PC-3 (cell line): Measurements from ENCODE around the gene IP6K1. TPM values are rescaled to one million over a fixed set of nuclear protein-coding genes. Genes with fewer than 3 reads are reported as not detected.

Experiments
- ATAC-seq: fragments of 200-7000 bp; cut with Tn5 transposase; 2 replicates; pipeline ENCODE4 v1.9.1; 2020; ENCODE audit warnings: mild to moderate bottlenecking, moderate library complexity
- BruUV-seq: library from RNA; stranded (reverse); fragments of 400-500 nt; replicated peaks from 2 replicates; lab custom pipeline; 2021; lab: Mats Ljungman, UMichigan
- CTCF ChIA-PET: fragments of 300-600 bp; sonication (Branson Sonifier 250); formaldehyde crosslinking; loops from one replicate; lab custom pipeline; 2022; ENCODE audit warnings: antibody characterized with exemption; lab: Charles Lee
- POLR2A ChIA-PET: fragments of 300-600 bp; sonication (Branson Sonifier 250); formaldehyde crosslinking; loops from one replicate; lab custom pipeline; 2022; ENCODE audit warnings: antibody characterized with exemption; ENCODE audit not compliant: unreplicated experiment; lab: Charles Lee
- DNase-seq: peaks from one replicate; pipeline ENCODE4 v3.0.0-alpha.2; 2015
- H2AFZ ChIP-seq: fragments of 300-600 bp; sonication (generic); 2 replicates; pipeline ENCODE4 v1.6.0; 2016; ENCODE audit warnings: antibody characterized with exemption, low read length
- H3F3A ChIP-seq: fragments of 300-600 bp; sonication (generic); one replicate; pipeline ENCODE4 v1.6.0; 2017; ENCODE audit warnings: antibody characterized with exemption, low read length, control low read depth, mild to moderate bottlenecking; ENCODE audit not compliant: unreplicated experiment
- H3K27ac ChIP-seq: fragments of 300-600 bp; sonication (generic); 2 replicates; pipeline ENCODE4 v1.5.1; 2016; ENCODE audit warnings: mild to moderate bottlenecking, low read length
- H3K27me3 ChIP-seq: fragments of 300-600 bp; sonication (generic); 2 replicates; pipeline ENCODE4 v1.6.1; 2016; ENCODE audit warnings: low read length, mixed read lengths
- H3K36me3 ChIP-seq: fragments of 300-600 bp; sonication (generic); 2 replicates; pipeline ENCODE4 v1.6.1; 2016; ENCODE audit warnings: low read depth, mixed run types, low read length, mixed read lengths
- H3K4me1 ChIP-seq: fragments of 300-600 bp; sonication (generic); 2 replicates; pipeline ENCODE4 v1.5.1; 2016; ENCODE audit warnings: low read length; ENCODE audit not compliant: insufficient read depth
- H3K4me2 ChIP-seq: fragments of 300-600 bp; sonication (generic); 2 replicates; pipeline ENCODE4 v1.6.0; 2016; ENCODE audit warnings: low read length
- H3K4me3 ChIP-seq: fragments of 300-600 bp; sonication (generic); 2 replicates; pipeline ENCODE4 v1.5.1; 2016; ENCODE audit warnings: mild to moderate bottlenecking, low read length, mixed read lengths
- H3K79me2 ChIP-seq: fragments of 300-600 bp; sonication (generic); 2 replicates; pipeline ENCODE4 v1.6.1; 2017; ENCODE audit warnings: low read length, mixed read lengths
- H3K9ac ChIP-seq: fragments of 300-600 bp; sonication (generic); 2 replicates; pipeline ENCODE4 v1.6.0; 2016; ENCODE audit warnings: mild to moderate bottlenecking, low read length
- H3K9me2 ChIP-seq: fragments of 300-600 bp; sonication (generic); replicated peaks from 2 replicates; pipeline ENCODE4 v1.6.1; 2016; ENCODE audit warnings: mixed run types, low read length, mixed read lengths
- H3K9me3 ChIP-seq: fragments of 300-600 bp; sonication (generic); 2 replicates; pipeline ENCODE4 v1.6.1; 2016; ENCODE audit warnings: low read length, mixed read lengths
- H4K20me1 ChIP-seq: fragments of 300-600 bp; sonication (generic); 2 replicates; pipeline ENCODE4 v1.6.1; 2016; ENCODE audit warnings: low read length, mixed read lengths
- EZH2 ChIP-seq: fragments of 300-600 bp; sonication (generic); IDR thresholded peaks from one replicate; pipeline ENCODE4 v1.6.1; 2017; ENCODE audit warnings: antibody characterized with exemption, mild to moderate bottlenecking, low read length; ENCODE audit not compliant: unreplicated experiment
- EZH2phosphoT487 ChIP-seq: fragments of 300-600 bp; sonication (generic); IDR thresholded peaks from 2 replicates; pipeline ENCODE4 v1.6.1; 2018; ENCODE audit warnings: mild to moderate bottlenecking, antibody characterized with exemption, low read length, borderline replicate concordance
- intact Hi-C: fragments of 100-400 bp; cut with micrococcal nuclease; formaldehyde crosslinking; loops from 2 replicates; pipeline ENCODE4 v1.9.0; 2023
- total RNA-seq: library from RNA; depleted of rRNA; stranded (reverse); fragments of >200 nt; gene quantifications from 2 replicates; pipeline ENCODE4 v1.2.3, GENCODE V29; 2014
- TF ChIP-seq, protein P1 (sequence below): fragments of 300-600 bp; sonication (generic); conservative IDR thresholded peaks from 2 replicates; pipeline ENCODE4 v1.5.1; 2017; ENCODE audit warnings: antibody characterized with exemption, low read depth, mild to moderate bottlenecking, low read length

IP6K1 gene
- total RNA-seq, 1 experiment from 2014 or later, result 50.3 TPM

DNA sequence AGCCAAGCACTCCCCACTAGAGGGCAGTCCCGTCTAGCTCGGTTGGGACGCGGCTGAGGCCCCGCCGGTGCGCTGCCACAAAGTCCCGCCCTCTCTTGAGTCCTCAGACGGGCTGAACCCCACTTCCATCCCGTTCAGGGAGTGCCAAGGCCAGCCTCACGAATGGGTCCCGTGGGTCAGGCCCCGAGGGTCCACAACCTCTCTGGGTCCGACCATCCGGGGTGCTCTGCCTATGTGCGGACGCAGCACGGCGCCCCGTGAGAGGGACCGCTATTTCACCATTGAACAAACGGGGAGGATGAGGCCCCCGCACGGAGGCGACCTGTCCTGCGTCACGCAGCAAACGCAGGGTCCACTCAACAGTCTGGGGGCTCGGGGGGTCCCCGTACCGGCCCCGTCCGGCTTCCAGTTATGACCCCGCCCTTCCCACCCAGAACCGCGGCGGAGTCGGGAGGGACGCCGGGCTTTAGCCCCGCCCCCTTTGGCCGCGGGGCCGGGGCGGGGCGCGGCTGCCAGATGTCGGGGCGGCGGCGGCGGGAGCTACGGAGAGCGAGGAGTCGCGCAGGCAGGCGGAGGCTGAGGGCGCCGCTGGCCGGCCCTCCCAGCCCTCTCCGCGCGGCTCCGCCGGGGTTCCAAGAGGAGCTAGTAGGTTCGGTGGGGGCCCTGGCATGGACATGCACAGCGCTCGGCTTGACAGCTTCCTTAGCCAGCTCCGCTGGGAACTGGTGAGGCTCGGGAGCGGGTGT, 16.6 kb upstream of the IP6K1 start, which contains the start of gene INKA1:
Gene INKA1 (plus strand): TSS at position 543 of the 746 bp plus-strand sequence. CDS start 132 bp downstream, at position 675.
- TF ChIP-seq EZH2phosphoT487 (no peak), EZH2 (no peak)
- TF ChIP-seq, protein P1, sequence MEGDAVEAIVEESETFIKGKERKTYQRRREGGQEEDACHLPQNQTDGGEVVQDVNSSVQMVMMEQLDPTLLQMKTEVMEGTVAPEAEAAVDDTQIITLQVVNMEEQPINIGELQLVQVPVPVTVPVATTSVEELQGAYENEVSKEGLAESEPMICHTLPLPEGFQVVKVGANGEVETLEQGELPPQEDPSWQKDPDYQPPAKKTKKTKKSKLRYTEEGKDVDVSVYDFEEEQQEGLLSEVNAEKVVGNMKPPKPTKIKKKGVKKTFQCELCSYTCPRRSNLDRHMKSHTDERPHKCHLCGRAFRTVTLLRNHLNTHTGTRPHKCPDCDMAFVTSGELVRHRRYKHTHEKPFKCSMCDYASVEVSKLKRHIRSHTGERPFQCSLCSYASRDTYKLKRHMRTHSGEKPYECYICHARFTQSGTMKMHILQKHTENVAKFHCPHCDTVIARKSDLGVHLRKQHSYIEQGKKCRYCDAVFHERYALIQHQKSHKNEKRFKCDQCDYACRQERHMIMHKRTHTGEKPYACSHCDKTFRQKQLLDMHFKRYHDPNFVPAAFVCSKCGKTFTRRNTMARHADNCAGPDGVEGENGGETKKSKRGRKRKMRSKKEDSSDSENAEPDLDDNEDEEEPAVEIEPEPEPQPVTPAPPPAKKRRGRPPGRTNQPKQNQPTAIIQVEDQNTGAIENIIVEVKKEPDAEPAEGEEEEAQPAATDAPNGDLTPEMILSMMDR, result peak; percentile 87

DNA sequence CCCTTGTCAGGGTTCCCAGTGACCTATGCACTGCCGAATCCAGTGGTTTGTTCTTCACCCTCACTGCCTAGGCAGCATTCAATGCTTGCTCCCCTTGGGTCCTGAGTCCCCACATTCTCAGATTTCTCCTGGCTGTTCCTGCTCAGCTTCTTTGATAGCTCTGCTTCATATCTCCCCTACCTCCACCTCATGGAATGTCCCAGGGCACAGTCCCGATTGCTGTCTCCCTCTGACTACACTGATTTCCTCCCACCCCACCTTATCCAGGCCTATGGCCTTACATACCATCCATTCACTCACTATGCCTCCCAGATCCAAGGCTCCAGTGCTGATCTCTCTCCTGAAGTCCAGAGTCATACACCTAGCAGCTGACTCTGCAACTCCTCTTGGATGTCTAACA, 14.8 kb upstream of the IP6K1 start:
- POLR2A ChIA-PET, result interaction anchor here (0.6 kb wide), 1 partner anchor 78 kb away, joined by 5 read pairs; no protein-coding TSS in a partner anchor
- Histone ChIP-seq H3K27ac (no peak overlapping the region), H3K4me2 (no peak overlapping the region), H3K27me3 (no peaks in the 10 kb centered on the region), H3K79me2 (no peaks in the 10 kb centered on the region), H3K4me3 (no peak overlapping the region), H3K4me1 (peaks cover 23% of the 10 kb centered on the region), H2AFZ (no peak overlapping the region), H3K36me3 (no peaks in the 10 kb centered on the region), H4K20me1 (no peaks in the 10 kb centered on the region), H3K9me3 (no peaks in the 10 kb centered on the region), H3F3A (no peaks in the 10 kb centered on the region), H3K9ac (no peak overlapping the region), H3K9me2 (no peaks in the 10 kb centered on the region)
- intact Hi-C loops, result no loop called here
- TF ChIP-seq EZH2phosphoT487, result no peak
- TF ChIP-seq, protein P1, result no peak
- TF ChIP-seq EZH2, result no peak
- BruUV-seq, result no TSS peak
- ATAC-seq (no peak), DNase-seq (no peak)
- CTCF ChIA-PET, result interaction anchor here (0.6 kb wide), 1 partner anchor 38 kb away, joined by 4 read pairs; no protein-coding TSS in a partner anchor

More for the DNA sequence above, 16.6 kb upstream of the IP6K1 start, which contains the start of gene INKA1:
- Histone ChIP-seq H4K20me1 (no peaks in the 10 kb centered on the region), H3K4me1 (peaks cover 23% of the 10 kb centered on the region), H3K9me2 (no peaks in the 10 kb centered on the region), H3K4me3 (peak within 1 kb of the TSS; percentile 76), H3K4me2 (peak within 1 kb of the TSS; percentile 92), H2AFZ (peak within 1 kb of the TSS; percentile 89), H3K36me3 (no peaks in the 10 kb centered on the region), H3K27me3 (no peaks in the 10 kb centered on the region), H3F3A (no peaks in the 10 kb centered on the region), H3K79me2 (no peaks in the 10 kb centered on the region), H3K9ac (peak within 1 kb of the TSS; percentile 42), H3K27ac (no peak within 1 kb of the TSS), H3K9me3 (no peaks in the 10 kb centered on the region)
- ATAC-seq, result peak; percentile 79
- intact Hi-C loops, result loop anchor here (1.0 kb wide), 3 partner anchors 36 to 103 kb away; no protein-coding TSS in a partner anchor
- DNase-seq, result peak; percentile 89
- BruUV-seq, result no TSS peak
- POLR2A ChIA-PET, result interaction anchor here (0.5 to 1.0 kb wide), 4 partner anchors 98 to 333 kb away, joined by 3 to 10 read pairs (median 4); no protein-coding TSS in a partner anchor
- CTCF ChIA-PET, result interaction anchor here (0.6 to 2.3 kb wide), 12 partner anchors 16 to 309 kb away, joined by 3 to 18 read pairs (median 6); partner anchors contain the start of gene MON1A
